Measurements from ENCODE around the gene LMO7.
A peak's percentile ranks its signal among the peaks of the same experiment; 100 is the strongest.

DNA sequence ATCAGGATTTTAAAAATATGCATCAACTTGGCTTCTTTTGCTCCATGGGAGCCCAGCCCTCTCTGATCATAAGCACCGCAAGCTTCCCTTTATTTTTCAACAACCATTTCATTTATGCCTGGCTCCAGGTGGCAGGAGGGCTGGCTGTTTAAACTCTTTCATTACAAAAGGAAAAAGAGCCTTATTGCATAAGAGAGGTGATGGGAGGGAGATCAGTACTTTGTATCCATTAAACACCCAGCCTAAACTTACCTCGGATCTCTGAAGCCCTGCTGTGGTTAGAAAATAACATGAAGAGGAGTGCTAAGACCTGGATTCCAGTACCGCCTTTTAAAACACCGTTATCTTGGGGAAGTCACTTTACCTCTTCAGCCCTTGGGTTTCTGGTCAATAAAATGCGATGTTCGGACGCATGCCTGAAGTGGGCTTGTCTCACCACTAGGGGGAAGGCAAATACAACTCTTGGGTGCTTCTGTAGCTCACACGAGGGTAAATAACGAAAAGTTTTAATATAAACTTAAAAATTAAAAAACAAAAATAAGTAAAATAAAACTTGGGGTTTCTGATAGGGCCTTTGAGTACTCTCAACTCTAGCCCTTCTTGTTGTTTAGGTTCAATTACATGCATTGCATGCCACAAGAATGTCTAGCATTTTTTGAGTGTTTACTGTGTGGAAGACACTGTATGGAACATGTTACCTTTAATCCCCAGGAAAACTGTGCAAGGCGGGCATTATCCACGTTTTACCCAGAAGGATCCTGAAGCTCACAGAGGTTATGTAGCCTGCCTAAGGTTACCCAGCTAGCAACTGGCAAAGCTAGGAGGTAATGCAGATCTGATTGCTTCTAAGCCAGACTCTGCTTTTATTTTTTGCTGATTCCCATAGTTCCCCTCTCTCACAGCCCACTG is 240.3 kb downstream of the LMO7 start:
- TF ChIP-seq CTCF (IDR thresholded peaks at IDR 0.05; ENCODE audit: insufficient read depth, low read length) (peak; percentile 80), POLR2AphosphoS5 (IDR thresholded peaks at IDR 0.05; ENCODE audit: low read depth) (no peak), REST (IDR thresholded peaks at IDR 0.05; ENCODE audit: insufficient replicate concordance, low read depth) (no peak), SPI1 (IDR thresholded peaks at IDR 0.05; ENCODE audit: borderline replicate concordance, low read depth) (no peak; the same call in 1 of the 2 replicates)
